Ishikawa (cell line): ENCODE results near the gene QSOX1.

Experiments
- CEBPB ChIP-seq: IDR thresholded peaks from 2 replicates; pipeline ENCODE4 v1.6.1; 2012
- CREB1 ChIP-seq: IDR thresholded peaks from 2 replicates; pipeline ENCODE4 v1.6.1; 2012; ENCODE audit warnings: low read depth
- EP300 ChIP-seq: IDR thresholded peaks from 2 replicates; pipeline ENCODE4 v1.6.1; 2012; ENCODE audit warnings: borderline replicate concordance
- FOXM1 ChIP-seq: IDR thresholded peaks from 2 replicates; pipeline ENCODE4 v1.6.1; 2012; ENCODE audit warnings: low read depth, borderline replicate concordance
- MAX ChIP-seq: IDR thresholded peaks from 2 replicates; pipeline ENCODE4 v1.6.1; 2012
- NFIC ChIP-seq: IDR thresholded peaks from 2 replicates; pipeline ENCODE4 v1.6.1; 2012
- RAD21 ChIP-seq: IDR thresholded peaks from 2 replicates; pipeline ENCODE4 v1.6.1; 2012; ENCODE audit warnings: low read depth
- REST ChIP-seq: IDR thresholded peaks from 2 replicates; pipeline ENCODE4 v1.6.1; 2012; ENCODE audit warnings: low read depth, mild to moderate bottlenecking
- TAF1 ChIP-seq: IDR thresholded peaks from 2 replicates; pipeline ENCODE4 v1.6.1; 2012; ENCODE audit warnings: low read depth, mild to moderate bottlenecking
- TCF12 ChIP-seq: IDR thresholded peaks from 2 replicates; pipeline ENCODE4 v1.6.1; 2012; ENCODE audit warnings: low read depth
- USF1 ChIP-seq: IDR thresholded peaks from 2 replicates; pipeline ENCODE4 v1.6.1; 2012
- ZBTB7A ChIP-seq: IDR thresholded peaks from 2 replicates; pipeline ENCODE4 v1.6.1; 2012; ENCODE audit warnings: low read depth

GRCh38 chr1:180194546-180195207 lies 40.0 kb downstream of the QSOX1 start:
- TF ChIP-seq TCF12 (no peak), REST (no peak), CEBPB (no peak), TAF1 (no peak), RAD21 (no peak), FOXM1 (no peak), ZBTB7A (no peak), EP300 (no peak), NFIC (no peak), USF1 (no peak), MAX (no peak), CREB1 (no peak)
